WTC11 (cell line): ENCODE measurements around the gene NEB.

Experiments
- CTCF ChIP-seq: fragments of 200-600 bp; IDR thresholded peaks from 2 replicates; pipeline ENCODE4 v1.8.0; 2022; ENCODE audit warnings: antibody characterized with exemption
- ELF4 ChIP-seq: sonication (generic); formaldehyde crosslinking; IDR thresholded peaks from 2 replicates; pipeline ENCODE4 v1.8.1; 2022; ENCODE audit warnings: low read depth, mild to moderate bottlenecking, moderate library complexity, missing genetic modification reagents
- GRHL2 ChIP-seq: fragments of 250-450 bp; sonication (Bioruptor Pico); IDR thresholded peaks from 2 replicates; pipeline ENCODE4 v1.8.0; 2022; ENCODE audit warnings: mild to moderate bottlenecking, moderate library complexity; ENCODE audit not compliant: insufficient replicate concordance, severe bottlenecking
- KAT7 ChIP-seq: sonication (generic); formaldehyde crosslinking; IDR thresholded peaks from 2 replicates; pipeline ENCODE4 v1.8.1; 2023; ENCODE audit warnings: missing genetic modification reagents, mild to moderate bottlenecking, borderline replicate concordance

GRCh38 chr2:151649400-151649799, 84.9 kb downstream of the NEB start:
- TF ChIP-seq CTCF (no peak), ELF4 (CRISPR knock-in tag) (no peak), GRHL2 (CRISPR knock-in tag) (no peak), KAT7 (CRISPR knock-in tag) (no peak)
